Muscle of arm (tissue), 12 donors: ENCODE data around the gene TMIGD1. TPM values are rescaled to one million over a fixed set of nuclear protein-coding genes. Genes with fewer than 3 reads are reported as not detected.

ENCODE experiments used
- DNase-seq: peaks from one replicate; pipeline ENCODE4 v3.0.0-alpha.2; 2013
- polyA plus RNA-seq, 12 donors: library from polyadenylated mRNA; unstranded; fragments of 120-200 nt; gene quantifications; one replicate each; pipeline ENCODE4 v1.2.1, GENCODE V29; 2013; ENCODE audit not compliant: insufficient read length in 12 of 12

TMIGD1 gene
- polyA plus RNA-seq, 12 donors = not detected

GRCh38 chr17:30290696-30291542, 42.9 kb downstream of the TMIGD1 start:
- DNase-seq = peak; percentile 26

GRCh38 chr17:30290077-30290476, 43.8 kb downstream of the TMIGD1 start:
- no peak for DNase-seq

GRCh38 chr17:30279156-30279555, 54.7 kb downstream of the TMIGD1 start:
- no peak for DNase-seq

DNA sequence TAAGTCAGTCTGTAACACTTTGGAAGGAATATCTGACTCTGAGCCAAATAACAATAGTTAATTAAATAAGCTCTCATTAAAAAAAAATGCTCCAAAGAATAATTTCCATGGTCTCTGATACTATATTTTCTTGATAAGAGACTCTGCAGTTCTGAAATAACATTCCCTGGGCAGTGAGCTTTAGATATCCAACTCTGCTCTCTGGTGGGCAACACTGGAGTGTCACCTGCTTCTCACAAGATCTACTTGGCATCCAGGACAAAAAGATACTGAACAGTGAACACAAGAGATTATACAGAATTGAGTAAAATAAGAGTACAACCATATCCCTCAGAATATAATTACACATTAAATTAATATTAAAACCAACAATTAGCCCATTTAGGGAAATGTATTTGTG, 55.8 kb downstream of the TMIGD1 start:
- no peak for DNase-seq

GRCh38 chr17:30275911-30276310, 57.9 kb downstream of the TMIGD1 start:
- no peak for DNase-seq

GRCh38 chr17:30274887-30275286, 59.0 kb downstream of the TMIGD1 start:
- no peak for DNase-seq

GRCh38 chr17:30273373-30273772, 60.5 kb downstream of the TMIGD1 start:
- DNase-seq = no peak

DNA sequence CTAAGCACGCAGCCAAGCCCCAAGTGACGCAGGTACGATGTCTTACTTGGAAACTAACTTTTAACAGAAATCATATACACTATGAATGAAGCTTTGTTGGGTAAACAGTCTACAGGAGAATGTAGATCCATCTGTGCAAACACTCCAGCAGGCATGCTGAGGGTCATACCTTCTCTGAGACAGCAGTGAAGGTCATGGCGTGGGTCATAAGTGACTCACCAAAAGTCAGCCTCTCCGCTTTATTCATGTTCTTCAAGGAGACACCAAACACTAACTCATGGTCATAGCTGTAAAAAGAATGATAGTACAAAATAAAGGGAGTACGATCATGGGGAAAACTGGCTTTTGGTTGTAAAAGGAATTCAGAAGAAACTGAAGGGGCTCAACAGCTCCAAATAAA, 62.8 kb downstream of the TMIGD1 start:
- no peak for DNase-seq

DNA sequence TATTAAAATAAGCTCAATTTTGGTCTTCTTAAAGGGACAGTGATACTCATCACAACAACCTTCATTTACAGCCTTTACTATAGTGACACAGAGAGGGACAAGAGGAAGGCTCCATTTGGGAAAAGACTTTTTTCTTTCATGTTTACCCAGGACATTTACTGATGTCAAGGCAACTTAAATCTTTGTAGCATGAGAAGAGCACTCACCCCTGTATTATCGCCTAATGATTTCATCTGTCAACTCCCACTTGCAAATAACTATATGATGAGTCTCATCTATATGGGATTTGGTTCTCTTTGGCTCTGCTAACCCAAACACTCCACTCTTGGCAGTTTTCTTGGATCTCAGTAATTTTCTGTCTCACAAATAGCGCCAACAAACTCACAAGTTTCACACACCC, 66.2 kb downstream of the TMIGD1 start:
- no peak for DNase-seq

Other genes with a start within 250 kb of the TMIGD1 start
- 10 to 100 TPM in 11 of 12 donors, not detected in 1; 21.8 to 67.5 (median 30.8) TPM for gene NSRP1, start 217.2 kb downstream of the TMIGD1 start, polyA plus RNA-seq
- 1 to 10 TPM in 2 of 12 donors, under 1 TPM in 8, not detected in 2; 0.09 to 4.0 (median 0.38) TPM for gene SLC6A4, start 98.4 kb downstream of the TMIGD1 start, polyA plus RNA-seq
- gene BLMH, start 42.1 kb downstream of the TMIGD1 start, polyA plus RNA-seq = 10 to 100 TPM in 11 of 12 donors, not detected in 1; 36.7 to 83.2 (median 44.6) TPM
- gene CPD, start 44.9 kb upstream of the TMIGD1 start, polyA plus RNA-seq = 10 to 100 TPM in 11 of 12 donors, not detected in 1; 19.1 to 39.0 (median 28.4) TPM
- 10 to 100 TPM in 11 of 12 donors, not detected in 1; 18.9 to 41.6 (median 31.4) TPM for gene GOSR1, start 143.4 kb upstream of the TMIGD1 start, polyA plus RNA-seq